Stimulated activated CD4-positive, alpha-beta T cell treated with anti-CD3 and anti-CD28 coated beads, Interleukin-2, amount 100 ng/mL, for 24 hours (primary cell): Measurements from ENCODE around the gene ABLIM1.
A peak's percentile ranks its signal among the peaks of the same experiment; 100 is the strongest.

Experiments
- DNase-seq, 2 donors: peaks; one replicate each; pipeline ENCODE4 v3.0.0-alpha.2; 2020

Gene ABLIM1

DNA sequence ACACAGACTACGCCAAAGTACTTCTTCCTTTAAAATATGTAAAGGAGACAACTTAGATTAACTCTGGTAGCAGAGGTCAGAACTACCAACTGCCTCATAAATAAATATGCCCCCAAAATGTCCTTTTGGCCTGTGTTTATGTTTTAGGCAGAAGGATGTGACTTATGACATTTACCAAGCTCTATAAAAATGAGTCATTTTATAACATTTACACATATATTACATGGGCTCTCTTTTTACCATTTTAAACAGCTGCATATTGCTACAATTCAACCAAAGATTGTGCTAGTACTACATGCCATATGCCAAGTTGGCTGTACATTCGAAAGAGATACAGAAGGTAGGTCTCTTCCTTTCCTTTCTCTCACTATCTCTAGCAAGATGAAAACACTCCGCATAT, 12.4 kb downstream of the ABLIM1 start:
- no peak for DNase-seq

DNA sequence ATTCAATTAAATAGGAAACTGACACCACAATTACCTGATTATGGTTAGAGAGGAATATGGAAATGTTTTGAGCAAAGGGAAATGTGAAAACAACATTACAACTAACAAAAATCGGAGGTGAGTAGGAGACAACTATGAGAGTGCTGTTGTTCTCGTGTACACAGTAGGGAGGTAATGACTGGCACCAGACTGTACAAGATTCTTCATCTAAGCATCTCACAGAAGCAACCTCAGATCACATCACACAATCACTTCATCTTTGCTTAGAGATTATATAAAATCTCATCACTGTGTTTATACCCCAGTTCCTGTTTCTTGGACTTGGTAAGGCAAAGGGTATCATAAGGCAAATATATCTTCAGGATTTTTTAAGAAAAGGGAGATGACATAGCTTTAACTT, 14.9 kb downstream of the ABLIM1 start:
- DNase-seq, result no peak

DNA sequence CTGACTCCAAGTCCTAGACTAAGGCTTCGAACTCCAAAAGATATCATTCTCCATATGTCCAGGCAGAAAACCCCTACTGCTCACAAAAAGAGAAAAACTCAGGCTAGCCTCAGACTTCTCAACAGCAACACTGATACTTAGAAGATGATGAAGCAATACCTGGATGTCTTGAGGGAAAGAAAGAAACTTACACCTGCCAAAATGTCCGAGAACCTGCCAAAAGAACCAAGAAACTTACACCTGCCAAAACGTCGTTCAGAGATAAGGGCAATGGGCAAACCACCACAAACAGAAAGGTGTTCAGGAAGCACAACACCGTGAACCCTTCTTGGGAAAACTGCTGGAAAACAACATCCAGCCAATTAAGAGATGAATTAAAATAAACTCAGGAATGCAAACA, 15.3 kb downstream of the ABLIM1 start:
- DNase-seq, result no peak

DNA sequence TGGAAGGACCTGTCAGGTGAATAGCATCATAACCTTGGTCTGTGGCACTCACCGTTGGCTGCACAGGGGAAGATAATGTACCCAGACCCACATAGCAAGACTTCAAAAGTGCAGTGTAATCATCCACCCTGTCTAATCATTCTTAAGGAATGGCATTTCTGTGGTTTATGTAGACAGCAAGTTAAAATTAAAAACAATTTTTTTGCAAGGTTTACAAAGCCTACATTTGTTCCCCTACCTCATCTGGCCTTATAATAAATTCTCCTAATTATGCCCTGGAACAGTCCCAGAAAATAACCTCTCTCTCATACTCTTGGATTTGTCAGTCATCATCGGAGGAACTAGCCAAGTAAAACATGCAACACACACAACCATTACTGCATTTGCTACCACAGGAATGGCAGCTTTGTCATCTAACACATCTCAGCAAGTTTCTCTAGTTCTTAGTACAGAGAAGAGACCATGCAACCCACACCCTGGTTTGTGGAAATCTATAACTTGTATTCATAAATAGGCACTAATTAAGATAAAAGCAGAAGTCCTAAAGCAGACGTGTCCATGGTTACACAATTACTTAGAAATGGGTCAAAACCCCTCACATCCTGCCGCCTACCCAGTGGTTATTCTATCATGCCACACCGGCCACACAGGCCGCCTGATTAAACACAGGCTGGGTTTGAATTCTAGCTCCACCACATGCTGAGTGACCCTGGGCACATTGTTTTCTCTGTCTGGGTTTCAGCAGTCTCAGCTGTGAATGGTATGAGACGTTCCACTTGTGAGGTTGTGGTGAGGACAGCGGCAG, 19.1 kb downstream of the ABLIM1 start:
- no peak for DNase-seq

DNA sequence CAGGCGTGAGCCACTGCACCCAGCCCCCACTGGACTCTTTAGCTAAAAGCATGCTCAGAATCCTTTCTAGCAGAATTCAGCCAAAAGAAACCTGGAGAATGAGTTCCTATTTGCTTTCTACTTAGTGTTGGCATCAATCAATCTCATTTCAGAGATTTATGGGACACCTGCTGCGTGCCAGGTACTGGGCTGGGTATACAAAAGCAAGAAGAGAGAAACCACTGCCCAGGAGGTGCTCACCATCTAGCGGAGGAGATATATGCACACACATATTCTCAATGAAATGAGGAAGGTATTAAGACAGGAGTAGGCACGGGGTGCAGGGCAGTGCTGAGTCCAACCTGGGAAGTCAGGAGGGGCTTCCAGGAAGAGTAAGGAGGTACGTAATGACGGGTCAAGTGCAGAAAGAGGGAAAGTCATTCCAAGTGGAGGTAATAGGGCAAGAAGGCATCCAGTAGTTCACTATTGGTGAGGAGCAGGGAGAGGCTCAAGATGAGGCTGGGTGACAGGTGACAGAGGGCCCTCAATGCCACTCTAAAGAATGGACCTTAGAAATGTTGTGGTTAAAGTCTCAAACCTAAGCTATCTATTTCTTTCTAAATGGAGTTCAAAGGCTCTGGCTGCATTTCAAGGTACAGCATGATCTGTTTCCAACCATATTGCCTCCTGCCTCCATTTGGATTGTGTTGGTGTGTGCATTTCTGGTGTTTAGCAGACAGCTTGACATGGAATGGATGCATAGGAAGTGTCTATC, 22.1 kb downstream of the ABLIM1 start:
- DNase-seq, result no peak

DNA sequence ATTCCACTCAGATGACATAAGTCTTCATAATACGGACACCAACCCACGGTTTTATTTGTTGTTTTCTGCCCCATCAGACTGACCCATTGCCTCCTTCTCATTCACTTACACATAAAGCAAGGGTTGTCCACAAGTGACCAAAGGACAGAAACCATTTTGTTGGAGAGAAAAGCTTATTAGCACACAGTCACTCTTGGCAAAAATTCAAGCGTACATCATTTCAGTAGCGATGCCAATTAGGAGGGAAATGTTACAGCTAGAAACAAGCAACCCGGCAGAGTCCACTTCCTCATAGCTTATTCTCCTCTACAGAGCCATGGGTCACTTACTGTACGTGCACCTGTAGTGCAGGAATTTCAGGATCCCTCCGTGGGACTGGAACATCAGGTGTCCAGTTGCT, 23.0 kb downstream of the ABLIM1 start:
- no peak for DNase-seq

DNA sequence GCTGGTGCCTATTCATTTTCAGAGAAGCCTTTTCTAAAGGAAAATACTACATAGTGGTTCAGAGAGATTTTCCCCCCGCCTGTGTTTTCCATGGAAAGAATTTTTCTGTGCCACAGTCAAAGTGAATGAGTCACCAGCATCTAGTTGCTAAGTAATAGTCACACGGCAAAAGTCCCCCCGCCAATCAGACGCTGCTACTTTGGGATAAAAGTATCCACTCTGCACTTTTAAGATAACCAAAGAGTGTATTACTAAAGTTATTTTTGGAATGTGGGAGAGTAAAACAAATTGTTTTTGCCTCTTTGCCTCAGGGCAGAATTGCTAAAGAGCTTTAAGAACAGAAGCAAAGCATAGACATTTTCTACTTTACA, 23.5 kb downstream of the ABLIM1 start:
- no peak for DNase-seq

DNA sequence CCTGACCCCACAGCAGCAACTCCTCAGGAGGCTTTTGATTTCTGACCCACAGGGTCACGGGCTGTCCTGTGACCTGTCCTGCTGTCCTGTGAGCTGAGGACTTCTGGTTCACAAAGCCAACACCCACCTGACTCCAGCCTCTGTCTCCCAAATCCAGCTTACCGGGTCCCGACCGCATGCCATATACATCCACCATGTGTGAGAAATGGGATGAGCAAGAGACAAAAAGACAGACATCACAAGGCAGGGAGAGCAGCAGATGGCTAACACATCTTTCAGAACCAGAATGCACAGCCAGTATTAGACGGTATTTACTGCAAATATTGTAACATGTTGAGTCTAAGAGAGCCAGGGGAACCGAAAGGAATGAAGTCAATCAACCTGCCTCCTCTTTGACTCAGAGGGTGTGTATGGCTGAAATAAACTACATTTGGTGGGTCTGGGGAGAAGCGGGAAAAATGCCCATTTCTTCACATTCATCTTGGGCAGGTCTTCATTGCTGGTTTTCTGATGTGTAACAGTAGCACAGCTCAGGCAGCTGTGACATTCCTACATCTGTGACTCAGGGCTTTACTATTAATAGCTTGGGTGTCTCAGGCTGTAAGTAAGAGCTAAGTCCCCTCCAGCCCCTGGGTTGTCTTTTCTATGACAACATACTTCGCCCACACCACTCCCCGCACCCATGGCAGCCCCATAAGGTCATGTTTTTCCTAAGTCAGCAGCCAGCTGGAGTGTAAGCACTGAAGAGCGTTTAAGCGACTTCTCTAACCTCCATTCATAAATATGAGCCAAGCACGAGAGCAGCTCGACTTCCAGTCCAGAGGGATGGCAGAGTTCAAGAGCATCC, 25.0 kb downstream of the ABLIM1 start:
- no peak for DNase-seq

DNA sequence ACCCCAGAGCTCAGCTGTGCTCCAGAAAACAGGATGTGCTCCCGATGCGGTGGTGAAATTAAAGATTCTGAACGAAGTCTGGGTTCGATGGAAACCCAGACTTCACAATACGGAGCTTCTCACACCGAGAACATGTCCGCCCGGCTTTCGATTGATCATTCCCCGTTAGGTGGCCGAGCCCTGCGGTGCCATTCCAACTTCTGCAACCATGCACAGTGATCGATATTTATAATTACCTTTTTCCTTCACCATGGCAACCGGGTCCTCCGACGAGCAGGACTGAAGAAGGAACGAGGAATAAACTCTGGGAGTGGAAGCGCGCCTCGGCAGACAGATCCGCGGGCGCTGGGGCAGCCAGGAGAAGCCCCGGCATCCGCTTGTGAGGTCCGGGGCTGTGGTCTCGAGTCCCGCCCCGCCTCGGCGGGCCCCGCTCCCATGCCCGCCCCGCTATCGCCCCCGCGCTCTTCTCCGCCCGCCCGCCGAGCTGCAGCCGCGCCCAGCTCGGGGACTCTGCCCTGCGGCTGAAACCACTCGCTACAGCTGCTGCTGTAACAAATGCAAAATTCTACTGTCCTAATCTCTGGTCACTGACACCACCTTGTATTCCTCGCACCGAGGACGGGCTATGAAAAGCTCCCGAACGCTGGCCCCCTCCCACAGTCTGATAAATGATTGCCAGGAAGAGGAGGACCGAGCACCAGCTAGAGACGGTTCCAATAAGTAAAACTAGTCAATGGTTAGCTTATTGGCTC, 26.2 kb downstream of the ABLIM1 start:
- peak; percentile 30 to 50 for DNase-seq

DNA sequence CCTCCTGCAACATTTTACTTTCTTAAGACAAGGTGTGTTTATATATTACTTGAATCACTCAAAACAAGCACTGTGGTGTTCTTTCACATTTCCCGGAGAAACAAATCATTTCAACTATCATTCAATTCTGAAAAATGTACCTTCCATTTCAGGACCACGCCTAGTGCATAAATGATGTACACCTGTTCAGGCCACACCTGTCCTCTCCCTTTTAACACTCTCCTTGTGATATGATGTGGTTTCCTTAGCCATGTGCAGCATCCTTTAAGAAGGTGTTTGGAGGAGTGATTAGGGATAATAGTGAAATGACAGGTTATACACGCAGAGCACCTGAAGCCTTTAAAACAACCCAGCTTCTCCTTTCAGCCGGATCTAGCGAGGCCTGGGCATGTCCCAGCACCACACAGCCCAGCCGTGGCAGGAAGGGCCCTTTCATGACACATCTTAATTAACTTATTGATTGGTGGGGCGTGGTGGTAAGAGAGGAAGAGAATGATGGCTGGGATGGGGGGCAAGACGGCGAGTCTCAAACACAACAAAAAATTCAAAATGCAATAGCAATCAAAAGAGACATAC, 26.9 kb downstream of the ABLIM1 start:
- no peak for DNase-seq

DNA sequence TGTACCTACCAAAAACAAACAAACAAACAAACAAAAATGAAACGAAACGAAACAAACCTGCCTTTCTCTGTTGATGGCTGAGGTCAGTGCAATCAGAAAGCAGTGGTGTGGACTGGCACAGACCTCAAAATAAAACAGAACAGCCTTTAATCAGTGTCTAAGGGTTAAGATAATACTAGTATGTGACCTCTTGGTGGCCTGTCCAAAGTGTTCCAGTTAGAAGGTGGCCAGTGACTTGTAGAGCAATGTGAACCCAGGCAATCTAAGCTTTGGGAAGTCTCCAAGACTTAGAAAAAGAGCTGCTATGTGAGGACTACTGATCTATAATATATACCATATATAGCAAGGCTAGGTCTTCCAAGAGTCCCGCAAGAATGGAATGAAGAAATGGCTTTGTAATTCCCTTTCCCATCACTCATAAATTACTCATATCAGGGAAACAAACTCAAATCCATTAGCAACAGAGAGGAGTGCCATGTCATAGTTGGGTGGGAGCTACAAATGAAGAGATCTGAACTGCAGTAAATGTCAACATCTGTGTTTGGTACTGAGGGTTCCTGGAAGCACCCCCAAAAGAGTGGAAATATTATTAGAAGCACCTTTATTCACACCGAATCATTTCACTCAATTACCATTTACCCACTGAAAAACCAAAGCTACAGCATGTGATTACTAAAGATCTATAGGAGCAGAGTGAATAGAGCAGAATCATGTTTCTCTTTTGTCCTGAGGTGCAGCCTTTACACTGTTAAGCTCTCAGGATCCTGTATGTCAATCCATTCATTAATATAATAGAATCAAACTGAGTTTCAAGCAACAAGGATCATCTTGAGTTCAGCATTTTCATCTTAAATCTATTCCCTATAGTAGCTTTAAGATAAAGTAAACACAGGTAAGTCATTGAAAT, 28.0 kb downstream of the ABLIM1 start:
- no peak for DNase-seq

DNA sequence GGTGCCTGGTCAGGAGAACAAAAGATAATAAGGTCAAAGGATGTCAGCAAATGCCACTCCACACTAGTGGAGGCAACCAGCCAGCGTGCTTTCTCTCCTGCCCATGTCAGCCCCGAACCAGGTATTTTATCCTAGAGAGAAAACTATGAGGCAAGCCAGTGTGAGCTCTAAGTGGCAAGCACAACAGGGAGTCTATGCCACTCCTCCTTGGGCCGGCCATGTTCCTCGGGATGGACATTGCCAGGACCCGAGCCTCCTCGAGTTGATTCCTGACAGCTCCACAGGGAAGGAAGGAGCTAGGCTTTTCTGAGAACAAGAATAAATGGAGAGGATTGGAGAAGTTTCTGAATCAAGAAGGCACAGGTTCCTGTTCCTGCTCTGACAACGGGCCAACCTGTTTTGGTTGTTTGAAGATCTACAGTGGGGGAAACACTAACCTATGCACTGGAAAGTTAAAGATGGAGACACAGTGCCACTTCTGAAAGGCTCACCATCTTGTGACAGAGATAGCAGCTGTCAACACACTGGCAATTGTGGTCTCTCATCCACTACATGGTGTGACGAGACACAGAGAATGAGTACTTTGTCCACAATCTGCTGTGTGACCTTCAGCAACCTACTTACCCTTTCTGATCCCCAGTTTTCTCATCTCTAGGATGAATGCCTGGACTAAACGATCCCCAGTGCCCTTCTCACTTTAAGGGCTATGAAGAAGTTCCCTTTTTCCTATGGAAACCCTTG, 28.8 kb downstream of the ABLIM1 start:
- no peak for DNase-seq

DNA sequence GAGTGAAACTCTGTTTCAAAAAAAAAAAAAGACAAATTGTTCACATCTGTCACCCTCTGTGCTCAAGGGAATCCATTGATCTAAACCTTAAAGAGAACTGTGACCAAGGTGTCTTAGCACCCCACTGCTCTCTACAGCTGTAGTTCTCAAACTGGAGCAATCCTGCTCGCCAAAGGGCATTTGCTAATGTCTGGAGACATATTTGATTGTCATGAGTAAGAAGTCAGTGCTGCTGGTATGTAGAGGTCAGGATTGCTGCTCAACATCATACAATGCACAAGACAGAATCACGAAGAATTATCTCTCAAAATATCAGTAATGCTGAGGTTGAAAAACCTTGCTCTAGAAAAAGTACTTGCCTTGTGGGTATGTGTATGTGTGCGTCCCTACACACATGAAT, 30.0 kb downstream of the ABLIM1 start:
- DNase-seq, result no peak

DNA sequence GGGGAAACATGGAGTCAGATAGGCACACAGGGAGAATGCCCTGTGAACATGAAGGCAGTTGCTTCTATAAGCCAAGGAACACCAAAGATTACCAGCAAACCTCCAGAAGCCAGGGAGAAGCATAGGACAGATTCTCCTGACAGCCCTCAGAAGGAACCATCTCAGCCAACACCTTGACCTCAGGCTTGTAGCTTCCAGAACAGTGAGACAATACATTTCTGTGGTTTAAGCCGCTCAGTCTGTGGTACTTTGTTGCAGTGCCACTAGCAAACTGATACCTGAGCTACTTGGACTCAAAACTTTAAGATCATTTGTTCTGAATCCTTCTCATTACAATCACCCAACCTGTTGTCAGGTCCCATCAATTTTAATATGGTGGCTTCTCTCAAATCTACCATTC, 31.2 kb downstream of the ABLIM1 start:
- DNase-seq, result no peak

DNA sequence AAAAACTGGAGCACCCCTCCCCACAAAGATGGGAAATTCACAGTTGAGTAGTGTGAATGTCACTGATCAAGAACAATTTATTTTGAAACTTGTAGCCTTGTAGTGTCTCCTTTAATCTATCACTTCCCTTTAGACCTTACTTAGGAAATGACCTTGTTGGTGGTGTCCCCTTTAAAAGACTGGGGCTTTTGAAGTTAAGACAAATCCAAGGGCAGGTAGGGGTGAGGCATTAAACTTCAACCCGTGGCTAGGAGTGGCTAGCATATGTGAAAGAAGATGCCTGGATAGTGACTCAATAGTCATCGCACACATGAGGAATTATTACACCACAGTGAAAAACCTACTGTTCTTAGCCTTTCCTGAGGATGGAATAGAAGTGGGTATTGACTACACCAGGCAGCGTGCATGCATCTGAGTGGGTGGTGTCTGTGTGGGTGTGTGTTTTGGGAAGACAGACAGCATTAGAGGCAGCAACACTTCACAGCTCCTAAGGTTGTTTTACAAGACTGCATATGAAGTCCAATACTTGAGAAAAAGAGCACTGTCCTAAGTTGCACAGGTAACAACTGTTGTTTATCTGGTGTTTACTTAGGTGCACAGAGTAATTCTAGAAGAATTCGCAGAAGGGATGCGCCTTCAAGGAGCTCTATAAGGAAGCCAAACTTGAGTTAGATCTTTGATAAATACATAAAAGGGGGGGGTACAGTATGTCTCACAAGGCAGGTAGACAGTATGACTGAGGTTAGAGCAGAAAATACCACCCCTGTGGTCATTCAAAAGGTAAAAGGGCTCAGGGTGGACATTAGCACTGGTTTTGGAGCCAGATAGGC, 32.9 kb downstream of the ABLIM1 start:
- DNase-seq, result no peak

DNA sequence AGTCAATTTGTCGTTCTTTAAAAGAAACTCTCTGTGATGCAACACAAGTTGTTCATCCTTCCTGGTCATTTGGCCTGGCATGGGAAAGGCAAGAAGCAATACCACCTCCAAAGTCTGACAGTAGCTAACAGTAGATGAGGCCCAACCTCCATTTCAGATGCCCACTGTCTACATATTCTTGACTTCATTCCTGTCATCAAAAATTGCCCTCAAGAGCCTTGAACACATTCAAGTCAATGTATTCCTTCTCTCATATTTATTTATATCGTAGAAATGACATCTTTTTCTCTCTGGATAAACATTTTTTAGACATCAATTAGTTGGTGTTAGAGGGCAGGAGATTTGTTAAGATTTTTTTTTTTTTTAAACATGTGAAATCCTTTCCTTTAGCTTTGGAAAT, 33.7 kb downstream of the ABLIM1 start:
- DNase-seq, result no peak

DNA sequence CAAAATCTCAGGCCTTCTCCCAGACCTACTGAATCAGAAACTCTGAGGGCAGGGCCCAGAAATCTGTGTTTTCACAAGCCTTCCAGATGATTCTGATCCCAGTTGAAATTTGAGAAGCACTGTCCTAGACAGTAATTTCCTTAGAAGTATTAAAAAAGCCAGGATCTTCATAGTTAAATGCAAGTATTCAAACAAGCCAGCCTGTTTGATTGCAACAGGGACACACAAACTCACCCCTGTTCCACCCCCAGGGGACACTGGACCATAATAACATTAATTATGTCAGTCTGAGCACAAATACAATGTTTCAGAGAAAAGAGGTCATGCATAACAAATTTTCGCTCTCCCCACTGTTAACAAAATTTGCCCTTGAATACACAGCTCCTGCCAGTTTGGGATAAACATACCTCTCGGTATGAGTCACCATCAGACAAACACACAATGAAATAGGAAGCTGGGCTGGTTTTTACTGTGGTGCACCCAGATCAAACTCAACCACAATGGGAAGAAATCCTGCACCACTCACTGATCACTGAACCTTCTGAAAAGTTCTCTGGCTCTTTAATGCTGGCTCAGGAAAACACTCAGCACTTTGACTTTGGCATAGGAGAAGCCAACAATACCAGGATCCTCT, 34.3 kb downstream of the ABLIM1 start:
- no peak for DNase-seq

DNA sequence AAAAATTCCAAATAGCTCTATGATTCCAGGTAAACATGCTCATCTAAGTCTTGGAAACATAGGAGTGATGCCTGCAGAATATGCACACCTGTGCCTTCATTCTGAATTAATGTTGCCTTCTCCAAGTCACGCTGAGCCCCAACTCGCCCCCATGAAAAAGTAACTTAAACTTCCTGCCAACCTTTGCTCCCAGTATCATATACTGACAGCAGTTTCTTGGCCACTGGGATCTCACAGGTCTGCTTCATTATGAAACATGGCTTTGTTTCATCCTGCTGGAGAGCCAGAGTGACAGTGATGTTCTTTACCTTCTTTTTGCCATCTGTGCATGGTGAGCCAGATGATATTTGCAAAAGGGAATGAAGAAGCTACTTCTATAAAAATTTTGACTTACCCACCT, 34.9 kb downstream of the ABLIM1 start:
- no peak for DNase-seq

DNA sequence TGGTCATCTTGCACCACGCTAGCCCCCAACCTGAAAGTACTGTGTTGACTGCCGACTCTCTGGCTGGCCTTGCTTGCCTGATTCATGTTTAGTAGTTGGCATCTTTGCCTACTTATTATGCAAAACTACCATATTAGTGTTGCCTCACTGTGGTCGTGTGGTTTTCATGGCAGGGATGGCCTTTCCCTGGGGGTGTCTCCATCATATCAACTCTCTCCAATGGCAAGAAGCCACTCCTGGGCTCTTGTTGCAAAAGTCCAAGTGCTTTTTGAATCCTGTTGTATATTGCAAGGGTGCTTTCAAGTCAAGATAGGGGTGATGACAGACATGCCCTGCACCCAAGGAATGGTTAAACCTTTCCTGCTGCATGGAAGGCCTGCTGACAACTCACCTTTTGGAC, 39.4 kb downstream of the ABLIM1 start:
- no peak for DNase-seq
